OCI-LY3 (cell line): ENCODE data around the gene RDH8.

Experiments used
- EZH2phosphoT487 ChIP-seq: fragments of 200-600 bp; shearing (Covaris generic); IDR thresholded peaks from 2 replicates; pipeline ENCODE4 v1.6.1; 2018; ENCODE audit warnings: antibody characterized with exemption, mixed run types, low read depth
- TF ChIP-seq, protein P1 (sequence below): fragments of 200-600, 300-600 bp; sonication (generic); IDR thresholded peaks from 2 replicates; pipeline ENCODE4 v1.5.1; 2014; ENCODE audit warnings: antibody characterized with exemption, low read length, low read depth

DNA sequence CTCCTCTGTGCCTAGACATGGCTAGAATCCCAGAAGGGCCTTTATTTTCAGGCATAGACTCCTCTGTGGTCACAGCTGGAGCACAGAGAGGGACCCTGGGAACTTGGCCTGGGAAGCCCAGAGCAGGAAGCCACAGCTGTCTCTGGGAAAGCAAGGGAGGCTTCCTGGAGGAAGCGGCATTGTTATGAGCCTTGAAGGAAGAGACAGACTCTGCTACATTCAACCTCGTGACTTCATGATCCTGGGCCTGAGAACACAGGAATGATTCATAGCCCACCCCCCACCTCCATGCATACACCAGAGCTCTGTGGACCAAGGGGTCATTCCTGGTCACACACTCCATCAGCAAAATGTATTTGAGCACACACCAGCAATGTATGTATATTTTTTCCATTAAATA is 8.6 kb downstream of the RDH8 start:
- TF ChIP-seq, protein P1, sequence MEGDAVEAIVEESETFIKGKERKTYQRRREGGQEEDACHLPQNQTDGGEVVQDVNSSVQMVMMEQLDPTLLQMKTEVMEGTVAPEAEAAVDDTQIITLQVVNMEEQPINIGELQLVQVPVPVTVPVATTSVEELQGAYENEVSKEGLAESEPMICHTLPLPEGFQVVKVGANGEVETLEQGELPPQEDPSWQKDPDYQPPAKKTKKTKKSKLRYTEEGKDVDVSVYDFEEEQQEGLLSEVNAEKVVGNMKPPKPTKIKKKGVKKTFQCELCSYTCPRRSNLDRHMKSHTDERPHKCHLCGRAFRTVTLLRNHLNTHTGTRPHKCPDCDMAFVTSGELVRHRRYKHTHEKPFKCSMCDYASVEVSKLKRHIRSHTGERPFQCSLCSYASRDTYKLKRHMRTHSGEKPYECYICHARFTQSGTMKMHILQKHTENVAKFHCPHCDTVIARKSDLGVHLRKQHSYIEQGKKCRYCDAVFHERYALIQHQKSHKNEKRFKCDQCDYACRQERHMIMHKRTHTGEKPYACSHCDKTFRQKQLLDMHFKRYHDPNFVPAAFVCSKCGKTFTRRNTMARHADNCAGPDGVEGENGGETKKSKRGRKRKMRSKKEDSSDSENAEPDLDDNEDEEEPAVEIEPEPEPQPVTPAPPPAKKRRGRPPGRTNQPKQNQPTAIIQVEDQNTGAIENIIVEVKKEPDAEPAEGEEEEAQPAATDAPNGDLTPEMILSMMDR, result no peak
- TF ChIP-seq EZH2phosphoT487, result no peak
